ENCODE measurements around the gene AHCYL2.
"Not testable (repeated sequence)": the region's sequence is repeated elsewhere in the genome, so short reads cannot be mapped to it uniquely, and the experiment has no call there.

The AHCYL2 gene

GRCh38 chr7:129356176-129356575, 131.3 kb downstream of the AHCYL2 start:
- no peak for DNase-seq

GRCh38 chr7:129359176-129359575, 134.3 kb downstream of the AHCYL2 start:
- no peak for DNase-seq

DNA sequence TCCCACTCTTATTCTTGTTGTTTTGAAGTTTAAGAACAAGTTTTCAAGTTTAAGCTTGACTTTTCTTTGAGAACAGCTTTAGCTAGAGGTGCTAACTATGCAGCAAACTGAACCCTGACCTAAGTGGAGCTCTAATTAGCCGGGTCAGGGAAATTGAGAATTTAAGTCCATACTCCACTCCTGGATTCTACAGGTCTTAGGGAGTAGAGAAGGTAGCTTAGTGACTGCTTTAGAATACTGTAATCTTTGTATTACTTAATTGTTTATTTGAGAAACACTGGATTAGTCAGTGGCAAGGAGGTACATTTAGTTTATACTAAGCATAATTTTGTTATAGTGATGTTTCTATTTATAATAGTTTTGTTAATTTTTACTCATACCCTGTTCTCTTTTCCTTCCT, 134.8 kb downstream of the AHCYL2 start:
- DNase-seq = no peak

DNA sequence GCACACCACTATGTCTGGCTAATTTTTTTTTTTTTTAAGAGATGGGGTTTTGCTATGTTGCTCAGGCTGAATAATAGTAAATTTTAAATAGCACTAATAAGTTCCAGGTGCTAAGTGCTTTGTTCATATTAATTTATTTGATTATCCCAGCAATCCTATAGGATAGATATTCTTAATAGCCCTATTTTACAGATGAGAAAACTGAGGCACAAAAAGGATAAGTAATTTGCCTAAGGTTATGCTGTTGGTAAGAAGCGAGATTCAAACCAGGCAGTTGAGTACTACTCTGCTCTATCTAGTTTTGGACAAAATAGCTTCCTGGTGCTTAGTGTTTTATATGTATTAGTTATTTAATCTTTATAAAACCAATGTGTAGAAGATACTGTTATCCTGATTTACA, 136.9 kb downstream of the AHCYL2 start:
- DNase-seq = no peak

GRCh38 chr7:129362496-129362895, 137.7 kb downstream of the AHCYL2 start:
- DNase-seq = no peak

- no peak for DNase-seq
Observed at GRCh38 chr7:129367349-129367699, 142.5 kb downstream of the AHCYL2 start.

- no peak for DNase-seq
Observed at GRCh38 chr7:129367700-129368388, 143.0 kb downstream of the AHCYL2 start.

- no peak for DNase-seq
Observed at GRCh38 chr7:129368389-129368986, 143.7 kb downstream of the AHCYL2 start.

DNA sequence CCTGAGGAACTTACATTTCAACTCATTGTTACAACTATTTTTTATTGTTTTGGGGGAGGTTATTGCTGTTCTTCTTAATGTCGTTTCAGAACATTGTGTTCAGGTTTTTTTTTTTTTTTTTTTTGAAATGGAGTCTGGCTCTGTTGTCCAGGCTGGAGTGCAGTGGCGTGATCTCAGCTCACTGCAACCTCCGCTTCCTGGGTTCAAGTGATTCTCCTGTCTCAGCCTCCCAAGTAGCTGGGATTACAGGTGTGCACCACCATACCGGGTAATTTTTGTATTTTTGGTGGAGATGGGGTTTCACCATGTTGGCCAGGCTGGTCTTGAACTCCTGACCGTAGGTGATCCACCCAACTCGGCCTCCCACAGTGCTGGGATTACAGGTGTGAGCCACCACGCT, 144.6 kb downstream of the AHCYL2 start:
- not testable (repeated sequence) for DNase-seq

- no peak for DNase-seq
Observed at GRCh38 chr7:129370812-129371211, 146.0 kb downstream of the AHCYL2 start.

- no peak for DNase-seq
Observed at GRCh38 chr7:129371487-129371886, 146.7 kb downstream of the AHCYL2 start.

- no peak for DNase-seq
Observed at GRCh38 chr7:129373651-129374428, 149.0 kb downstream of the AHCYL2 start.

DNA sequence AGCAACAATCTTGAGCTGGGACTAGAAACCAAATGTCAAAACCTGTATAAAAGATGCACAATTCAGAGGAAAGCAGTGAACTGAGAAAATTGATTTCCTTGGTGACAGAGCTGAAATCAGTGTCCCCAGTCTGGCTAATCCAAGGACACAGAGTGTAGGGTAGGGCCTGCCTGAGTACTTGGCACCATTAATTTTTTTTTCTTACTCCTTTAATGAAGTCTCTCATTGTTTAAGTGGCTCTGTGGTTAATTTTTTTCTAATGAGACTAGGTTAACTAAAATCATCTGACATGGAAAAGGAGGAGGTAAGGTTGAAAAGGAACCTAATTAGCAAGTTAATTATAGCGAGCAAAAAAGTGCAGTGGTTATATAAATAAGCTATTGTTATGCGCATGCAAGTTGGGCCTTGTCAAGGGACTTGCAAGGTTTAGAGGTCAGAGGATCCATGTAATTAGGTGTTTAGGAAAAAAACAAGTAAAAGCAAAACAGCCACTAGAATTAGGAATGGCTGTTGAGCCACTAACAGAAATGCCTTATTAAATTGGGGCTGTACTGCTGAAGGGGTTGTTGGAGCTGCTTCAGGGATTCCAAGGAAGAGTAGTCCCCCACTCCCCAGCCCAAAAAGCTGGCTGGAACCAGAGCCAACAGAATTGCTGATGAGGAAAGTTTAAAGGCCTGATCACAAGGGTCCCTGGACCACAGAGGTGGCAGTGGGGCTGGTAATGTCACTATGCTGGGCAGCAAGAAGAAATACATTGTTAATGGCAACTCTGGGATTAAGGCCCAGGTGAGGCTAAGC, 150.5 kb downstream of the AHCYL2 start:
- no peak for DNase-seq

GRCh38 chr7:129376076-129376777, 151.4 kb downstream of the AHCYL2 start:
- DNase-seq = peak; percentile 7

DNA sequence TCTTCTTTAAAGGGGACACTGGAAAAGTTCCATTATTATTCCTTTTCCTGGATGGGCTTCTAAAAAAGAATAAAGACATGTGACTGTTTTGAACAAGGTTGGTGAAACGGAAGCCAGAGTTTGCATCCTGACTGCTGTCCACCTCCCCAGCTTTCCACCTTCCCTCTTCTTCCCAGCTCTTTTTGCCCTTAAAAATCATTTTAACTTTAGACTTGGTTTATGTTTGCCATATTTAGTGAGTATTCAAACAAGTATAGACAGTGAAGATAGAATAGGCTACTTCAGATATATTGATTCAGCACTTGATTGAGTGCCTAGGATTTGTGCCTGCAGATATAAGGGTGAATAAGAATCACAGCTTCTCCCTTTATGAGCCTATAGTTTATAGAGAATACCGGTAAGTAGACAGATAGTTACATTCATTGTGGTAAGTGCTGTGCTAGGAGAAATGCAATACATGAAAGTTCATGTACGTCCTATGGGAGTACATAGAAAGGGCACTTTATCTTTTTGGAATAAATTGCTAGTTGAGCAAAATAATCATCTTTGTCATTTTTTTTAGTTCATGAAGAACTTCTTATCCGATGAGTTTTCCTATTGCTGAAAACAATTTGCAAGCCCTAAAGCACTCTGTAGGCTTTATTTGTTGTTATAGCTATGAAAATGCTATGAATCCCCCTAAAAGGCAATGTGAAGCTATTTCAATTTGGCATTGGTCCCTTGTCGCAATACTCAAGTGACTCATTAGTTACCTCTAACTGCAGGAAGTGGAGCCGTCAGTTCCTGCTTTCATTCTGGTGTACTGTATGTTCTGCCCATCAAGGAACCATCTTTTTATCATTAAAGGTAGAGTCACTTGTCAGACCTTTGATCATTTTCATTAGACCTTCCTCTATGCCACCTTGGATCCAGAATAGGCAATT, 152.2 kb downstream of the AHCYL2 start:
- DNase-seq = peak; percentile 47

DNA sequence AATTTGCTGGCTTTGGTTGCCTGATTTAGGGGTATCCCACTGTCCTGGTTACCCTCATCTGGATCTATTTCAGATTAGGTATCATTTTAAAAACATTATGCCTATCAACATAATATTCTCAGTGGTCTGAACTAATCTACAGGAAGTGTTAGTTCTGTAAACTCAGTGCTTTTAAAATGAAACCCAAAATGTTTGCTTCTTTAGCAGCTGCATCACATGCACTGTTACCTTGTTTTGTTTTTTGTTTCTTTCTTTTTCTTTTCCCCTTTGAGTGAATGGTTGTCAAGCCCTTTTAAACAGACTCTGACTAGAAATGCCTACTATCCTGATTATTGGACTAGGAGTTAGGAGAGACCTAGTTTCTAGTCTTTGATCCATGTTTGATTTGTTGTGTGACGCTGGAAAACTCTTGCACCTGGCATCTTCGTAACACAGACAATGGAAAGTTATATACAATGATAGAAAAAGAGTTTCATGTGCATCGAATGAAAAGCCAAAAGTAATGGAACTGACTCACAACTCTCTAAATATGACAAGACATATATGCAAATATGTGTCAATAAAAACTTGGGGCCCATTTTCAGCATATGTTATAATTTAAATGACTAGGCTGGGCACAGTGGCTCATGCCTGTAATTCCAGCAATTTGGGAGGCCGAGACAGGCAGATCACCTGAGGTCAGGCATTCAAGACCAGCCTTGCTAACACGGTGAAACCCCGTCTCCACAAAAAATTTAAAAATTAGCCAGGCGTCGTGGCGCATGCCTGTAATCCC, 157.1 kb downstream of the AHCYL2 start:
- DNase-seq = no peak

- DNase-seq = no peak
Observed at GRCh38 chr7:129383542-129384132, 158.8 kb downstream of the AHCYL2 start.

- DNase-seq = no peak
Observed at GRCh38 chr7:129385116-129385515, 160.3 kb downstream of the AHCYL2 start.

GRCh38 chr7:129385598-129385997, 160.8 kb downstream of the AHCYL2 start:
- no peak for DNase-seq

GRCh38 chr7:129386506-129386905, 161.7 kb downstream of the AHCYL2 start:
- DNase-seq = no peak
